ENCODE data around the gene SLC8A3.
A peak's percentile ranks its signal among the peaks of the same experiment; 100 is the strongest.

Gene SLC8A3

DNA sequence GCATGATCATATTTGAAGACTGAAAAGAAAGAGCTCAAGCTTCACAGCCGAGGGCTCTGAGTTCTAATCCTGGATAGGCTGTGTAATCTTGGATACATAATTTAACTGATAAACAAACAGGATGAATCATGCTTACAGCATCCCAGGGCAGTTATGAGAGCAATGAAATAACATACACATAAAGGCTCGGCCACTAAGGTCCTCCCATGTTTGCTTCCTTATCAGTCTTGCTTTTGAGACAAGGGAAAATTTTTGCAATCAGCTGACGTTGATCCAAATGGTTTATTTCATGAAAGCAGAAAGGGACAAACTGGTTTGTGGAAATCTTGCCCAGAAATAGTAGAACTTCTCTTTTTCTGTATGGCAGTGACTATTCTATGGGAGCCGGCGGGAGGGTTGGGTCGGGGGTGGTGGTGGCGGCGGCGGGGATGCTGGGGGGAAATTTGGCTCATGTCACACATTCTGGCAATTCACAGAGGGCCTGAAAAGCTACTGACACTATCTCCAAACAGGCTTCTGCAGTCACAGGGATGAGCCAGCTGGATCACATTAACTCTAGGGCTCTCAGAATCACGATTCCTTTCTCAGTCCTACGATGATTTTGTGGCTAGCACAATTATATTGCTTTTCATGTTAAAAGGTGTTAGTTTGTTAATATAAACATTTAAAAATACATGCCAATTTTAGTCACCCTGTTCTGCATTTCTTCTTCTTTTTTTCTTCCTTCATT lies 124.5 kb downstream of the SLC8A3 start:
- no peak for DNase-seq

DNA sequence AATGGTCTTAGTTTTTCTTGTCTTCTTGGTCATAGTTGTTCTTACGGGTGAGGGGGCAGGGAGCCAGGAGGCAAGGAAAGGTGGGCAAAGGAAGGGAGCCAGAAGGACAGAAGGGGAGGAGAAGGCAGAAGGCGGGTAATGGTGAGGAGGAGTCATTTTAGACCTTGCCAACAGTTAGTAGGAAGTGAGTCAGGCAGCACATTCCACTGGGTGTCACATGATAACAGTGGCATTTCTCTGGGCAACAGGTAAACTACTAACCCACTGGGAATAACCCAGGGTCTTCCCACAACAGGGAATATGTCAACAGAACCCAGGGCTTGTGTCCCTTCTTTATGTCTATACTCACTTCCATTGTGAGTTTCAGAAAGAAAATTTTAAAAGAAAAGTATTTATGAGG lies 127.6 kb downstream of the SLC8A3 start:
- no peak for DNase-seq

DNA sequence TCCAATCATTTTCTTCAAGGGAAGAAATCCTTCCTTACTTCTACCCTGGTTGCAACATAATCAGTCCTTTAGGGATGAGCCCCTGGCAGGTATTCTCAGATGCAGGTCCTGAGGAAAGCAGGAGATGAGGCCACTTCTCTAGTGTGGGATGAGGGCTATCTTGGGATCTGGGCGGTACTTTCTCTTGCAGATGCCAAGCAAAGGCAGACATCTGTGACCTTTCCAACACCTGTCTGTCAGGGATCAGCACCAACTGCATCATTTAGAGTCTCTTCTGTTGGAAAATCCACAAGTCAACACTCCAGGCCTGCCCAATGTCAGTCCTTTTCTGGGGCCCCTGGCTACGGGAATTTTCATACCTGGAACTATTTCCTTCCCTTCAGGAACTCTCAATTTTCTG lies 129.2 kb downstream of the SLC8A3 start:
- no peak for DNase-seq

DNA sequence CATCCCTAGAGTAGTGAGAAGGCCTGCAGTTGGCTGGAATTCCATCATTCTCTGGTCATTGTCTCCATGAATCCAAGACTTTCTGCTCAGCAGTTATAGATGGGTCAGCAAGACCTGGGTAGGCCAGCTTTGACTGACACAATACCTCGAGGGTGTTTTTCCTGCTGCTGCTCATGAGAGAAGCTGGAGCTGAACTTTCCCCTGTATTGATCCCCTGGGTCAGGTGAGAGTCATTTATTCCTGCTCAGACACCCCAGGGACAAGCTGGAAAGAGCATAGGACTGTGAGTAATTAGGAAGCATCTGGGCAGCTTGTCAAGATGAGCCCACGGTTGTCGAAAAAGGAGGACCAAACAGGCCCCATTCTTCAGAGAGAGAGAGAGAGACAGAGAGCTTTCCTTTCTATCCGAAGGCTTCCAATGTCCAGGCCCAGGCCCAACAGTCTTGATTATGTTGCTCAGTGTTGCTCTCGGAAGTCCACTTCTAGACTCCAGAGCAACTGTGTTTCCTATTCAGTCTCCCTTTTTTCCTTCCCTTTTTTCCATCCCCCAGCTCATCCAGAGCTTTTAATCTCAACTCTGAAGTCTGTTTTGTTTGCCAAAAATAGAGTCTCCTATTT lies 131.1 kb downstream of the SLC8A3 start:
- DNase-seq: no peak

DNA sequence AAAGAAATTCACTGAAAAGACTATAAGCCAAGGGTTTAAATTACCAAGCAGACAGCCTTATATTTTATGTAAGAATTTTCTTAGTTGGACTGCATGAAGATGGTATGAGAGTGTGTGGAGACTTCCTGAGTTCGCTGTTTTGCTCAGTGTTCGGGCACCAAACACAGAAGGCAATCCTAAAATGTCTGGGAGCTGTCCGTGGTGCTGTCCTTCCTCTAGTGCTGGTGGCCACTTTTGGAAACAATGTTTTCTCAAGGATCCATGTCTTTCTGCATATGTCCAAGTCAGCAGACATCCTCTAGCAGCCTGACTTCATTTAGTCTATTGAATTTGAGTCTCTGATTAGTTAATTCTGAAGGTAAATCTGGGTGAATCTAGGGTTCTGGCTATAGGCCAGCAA lies 135.8 kb downstream of the SLC8A3 start:
- DNase-seq: peak; percentile 2 to 6

DNA sequence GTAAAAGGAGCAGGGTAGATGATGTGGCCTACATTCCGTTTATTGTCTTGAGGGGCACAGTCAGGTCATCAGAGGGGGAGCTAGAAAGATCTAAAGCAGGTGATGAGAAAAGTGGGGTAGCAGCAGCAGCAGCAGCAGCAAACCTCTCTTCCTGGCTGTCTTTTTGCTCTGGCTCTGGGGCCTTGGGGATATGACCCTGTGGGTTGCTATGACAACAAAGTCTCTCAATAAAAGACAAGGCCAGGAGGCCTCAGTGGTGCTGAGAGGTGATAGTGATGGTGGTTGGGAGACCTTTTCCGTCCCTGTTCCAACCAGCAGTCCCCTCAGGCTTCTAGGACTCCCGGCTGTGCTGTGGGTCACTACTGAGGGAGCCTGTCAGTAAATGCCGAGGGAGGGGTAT lies 138.6 kb downstream of the SLC8A3 start:
- no peak for DNase-seq

DNA sequence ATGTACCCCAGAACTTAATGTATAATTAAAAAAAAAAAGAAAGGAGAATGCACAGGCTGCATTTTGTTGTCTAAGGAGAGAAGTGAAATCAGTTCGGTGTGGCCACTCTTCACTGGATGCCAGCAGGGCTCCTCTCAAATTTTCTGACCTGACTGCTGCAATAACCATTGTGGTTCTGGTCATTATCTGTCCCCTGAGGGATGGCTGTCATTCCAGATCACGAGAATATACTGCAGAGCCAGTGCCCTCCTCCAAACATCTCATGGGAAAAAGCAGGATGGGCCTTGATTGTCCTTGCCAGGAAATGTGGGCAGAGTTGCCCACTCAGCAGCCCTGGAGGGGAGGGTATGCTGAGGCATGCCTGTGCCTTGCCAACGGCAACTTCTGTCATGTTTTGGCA lies 139.1 kb downstream of the SLC8A3 start:
- DNase-seq: no peak

DNA sequence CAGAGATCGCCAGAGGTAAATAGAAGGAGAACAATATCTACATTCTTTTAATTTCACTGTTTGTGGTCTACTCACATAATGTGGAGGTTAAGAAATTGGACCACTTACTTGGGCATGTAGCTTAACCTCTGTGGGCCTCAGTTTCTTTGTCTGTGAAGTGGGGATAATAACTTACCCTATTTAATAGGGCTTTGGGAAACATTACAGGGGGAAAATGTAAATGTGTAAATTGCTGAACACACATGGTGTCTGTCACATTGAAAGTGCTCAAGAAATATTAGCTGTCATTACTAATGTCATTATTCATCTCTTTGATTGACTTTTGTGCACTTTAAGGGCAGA lies 140.5 kb downstream of the SLC8A3 start:
- no peak for DNase-seq

DNA sequence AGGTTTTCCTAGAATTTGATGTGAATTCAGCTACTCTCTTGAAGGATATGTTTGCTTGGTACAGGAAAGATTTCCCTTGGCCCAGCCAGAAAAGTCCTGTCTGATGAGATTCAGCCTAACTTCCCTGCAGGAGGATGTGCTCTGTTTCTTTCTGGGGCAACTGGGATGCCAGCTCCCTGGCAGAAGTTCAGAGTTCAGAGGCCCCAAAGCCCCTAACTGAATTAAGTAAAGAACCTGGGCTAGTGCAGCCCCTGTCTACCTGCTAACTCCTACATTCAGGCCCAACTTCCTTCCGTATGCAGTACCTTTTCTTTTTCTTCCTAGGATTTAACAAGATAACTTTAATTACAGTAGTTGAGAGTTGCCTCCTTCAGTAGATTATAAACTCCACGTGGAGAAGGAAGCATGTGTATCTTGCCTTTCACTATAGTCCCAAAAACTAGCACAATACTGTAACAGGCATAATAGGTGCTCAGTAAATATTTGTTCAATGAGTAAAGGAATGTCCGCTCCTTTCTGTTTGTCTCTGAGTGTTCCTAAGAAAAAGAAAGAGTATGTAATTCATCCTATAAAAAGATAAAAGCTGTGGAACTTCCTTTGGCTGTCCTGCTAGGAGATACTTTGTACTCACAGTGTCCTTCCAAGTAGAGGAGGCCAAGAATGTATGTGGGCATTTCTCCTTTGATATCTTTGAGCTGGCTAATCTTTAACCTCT lies 141.0 kb downstream of the SLC8A3 start:
- no peak for DNase-seq

DNA sequence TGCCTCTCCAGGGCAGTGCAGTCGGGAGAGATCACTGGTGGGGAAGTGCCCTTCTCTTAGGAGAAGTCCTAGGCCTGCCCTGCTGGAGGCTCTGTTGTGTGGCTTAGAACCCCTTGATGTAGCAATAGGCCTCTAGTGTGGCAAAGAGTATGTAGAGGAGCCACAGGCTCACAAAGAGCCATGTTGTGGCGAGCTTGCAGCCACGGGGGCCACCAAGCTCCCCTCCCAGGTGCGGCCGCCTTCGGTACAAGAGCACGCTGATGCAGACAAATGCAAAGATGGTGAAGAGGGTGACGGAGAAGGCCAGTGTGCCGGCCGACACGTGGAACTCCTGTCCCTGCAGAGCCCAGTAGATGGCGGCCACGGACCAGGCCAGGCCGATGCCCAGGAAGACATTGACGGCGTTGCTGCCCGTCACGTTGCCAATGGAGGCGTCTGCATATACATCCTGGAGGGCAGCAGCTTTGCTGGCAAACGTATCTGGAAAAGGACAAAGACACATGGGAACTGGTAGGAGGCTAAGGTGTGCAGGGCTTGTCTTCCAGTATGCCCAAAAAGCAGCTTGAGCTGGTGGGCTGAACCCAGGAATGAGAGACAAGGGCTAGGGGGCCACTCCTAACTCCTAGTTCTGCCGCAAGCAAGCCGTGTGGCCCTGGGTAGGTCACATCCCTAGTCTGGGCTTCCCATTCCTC lies 142.8 kb downstream of the SLC8A3 start:
- peak in 1 of 2 donors; percentile 13 for DNase-seq

DNA sequence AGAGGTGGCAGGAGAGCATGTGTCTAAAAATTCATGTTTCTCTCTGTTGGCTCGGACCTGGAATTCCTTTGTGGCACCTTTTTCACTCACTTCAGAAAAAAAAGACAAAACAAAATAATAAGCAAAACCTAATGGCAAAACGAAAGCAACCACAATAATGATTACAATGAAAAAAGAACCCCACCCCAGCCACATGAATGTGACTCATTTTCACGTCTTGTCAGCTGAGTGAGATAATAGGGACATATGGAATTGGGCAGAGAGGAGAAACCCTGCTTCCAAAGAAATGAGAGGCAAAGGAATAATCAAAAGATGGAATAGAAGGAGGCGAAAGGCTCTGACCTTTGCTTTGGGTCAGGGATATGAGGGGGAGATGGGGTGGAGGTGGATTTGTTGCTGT lies 143.4 kb downstream of the SLC8A3 start:
- DNase-seq: no peak

DNA sequence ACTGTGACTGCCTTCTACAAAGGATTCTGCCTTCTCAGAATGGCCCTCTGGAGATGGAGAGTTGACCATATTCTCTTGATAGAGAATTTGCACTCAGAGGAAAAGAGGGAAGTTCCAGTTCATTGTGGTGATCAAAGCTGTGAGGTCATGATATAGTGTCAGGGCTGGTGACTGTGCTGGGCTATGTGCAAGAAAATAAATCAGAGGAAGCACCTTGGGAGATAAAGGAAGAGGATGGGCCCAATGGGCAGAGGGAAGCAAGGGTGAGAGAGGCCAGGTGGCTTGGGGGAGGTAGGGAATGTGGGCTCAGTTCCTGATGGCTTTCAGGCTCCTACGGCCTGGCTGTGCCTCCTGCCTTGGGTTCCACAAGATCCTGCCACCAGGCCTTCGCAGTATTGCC lies 145.8 kb downstream of the SLC8A3 start:
- DNase-seq: no peak

DNA sequence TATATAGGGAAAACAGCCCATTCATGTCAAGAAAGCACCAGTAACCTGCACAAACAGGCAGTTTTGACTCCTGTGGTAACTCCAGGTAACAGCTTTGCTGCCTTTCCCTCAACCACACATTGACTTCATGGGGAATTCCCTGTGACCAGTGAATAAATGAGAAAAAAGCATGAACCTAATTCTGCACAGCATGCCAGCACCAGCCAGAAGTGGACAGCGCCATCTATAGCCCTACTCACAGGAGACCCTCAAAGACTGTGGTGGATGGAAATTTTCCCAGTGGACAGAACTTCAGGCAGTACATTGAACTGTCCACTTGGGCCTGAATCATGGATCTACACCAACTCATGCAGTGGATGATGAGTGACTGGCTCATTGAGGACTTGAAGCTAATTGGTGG lies 152.1 kb downstream of the SLC8A3 start:
- DNase-seq: no peak

DNA sequence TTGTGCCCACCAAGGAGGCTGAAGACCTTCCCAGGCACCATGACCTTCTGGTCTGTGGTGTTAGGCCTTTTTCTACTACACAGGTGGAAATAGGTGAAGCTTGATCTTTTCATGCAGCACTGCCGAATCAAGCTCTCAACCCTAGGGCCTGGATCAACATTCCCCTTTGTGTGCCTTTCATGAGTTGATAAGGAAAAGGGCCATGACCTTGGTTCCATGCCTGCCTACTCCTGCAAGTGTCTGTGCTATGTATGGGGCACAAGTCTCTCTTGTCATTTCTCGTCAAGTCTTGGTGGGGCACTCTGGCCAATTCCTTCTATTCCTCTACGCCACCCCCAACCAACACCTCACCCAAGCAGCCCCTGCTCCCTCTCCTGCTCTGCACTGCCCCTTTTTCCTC lies 154.5 kb downstream of the SLC8A3 start:
- no peak for DNase-seq

DNA sequence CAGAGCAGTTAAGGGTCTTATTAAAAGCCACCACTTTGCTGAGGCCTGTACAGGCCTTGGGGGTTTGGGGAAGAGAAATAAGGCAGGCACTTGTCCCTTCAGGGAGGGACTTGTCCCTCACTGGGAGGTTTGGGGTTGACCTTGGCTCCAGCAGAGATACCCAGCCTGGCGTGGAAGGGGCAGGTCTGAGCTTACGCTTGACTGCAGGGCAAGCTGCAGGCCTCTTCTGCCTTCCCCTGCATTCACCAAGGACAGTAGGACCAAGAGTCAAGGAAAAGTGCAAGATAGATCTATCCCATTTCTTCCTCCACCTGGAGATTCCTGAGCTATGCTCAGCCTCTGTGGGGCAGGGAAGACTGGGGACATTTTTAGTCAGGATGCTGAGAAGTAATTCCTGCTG lies 155.2 kb downstream of the SLC8A3 start:
- DNase-seq: no peak

DNA sequence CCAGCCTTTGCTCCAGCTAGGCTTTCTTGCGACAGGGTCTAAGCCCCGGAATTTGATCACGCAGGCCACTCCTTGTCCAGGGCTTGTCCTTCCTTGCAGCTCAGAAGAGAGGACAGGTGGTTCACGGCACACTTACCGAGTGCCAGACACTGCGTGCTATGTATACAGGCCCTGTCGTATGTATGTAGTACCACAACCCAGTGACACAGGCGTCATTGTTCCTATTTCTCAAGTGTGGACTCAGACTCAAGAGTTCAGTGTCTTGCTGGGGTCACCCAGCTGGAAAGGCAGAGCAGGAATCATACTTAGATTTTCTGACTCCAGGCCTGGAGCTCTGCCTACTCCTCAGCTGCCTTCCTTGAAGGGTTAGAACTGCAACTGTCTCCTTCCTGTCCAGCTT lies 155.6 kb downstream of the SLC8A3 start:
- no peak for DNase-seq

DNA sequence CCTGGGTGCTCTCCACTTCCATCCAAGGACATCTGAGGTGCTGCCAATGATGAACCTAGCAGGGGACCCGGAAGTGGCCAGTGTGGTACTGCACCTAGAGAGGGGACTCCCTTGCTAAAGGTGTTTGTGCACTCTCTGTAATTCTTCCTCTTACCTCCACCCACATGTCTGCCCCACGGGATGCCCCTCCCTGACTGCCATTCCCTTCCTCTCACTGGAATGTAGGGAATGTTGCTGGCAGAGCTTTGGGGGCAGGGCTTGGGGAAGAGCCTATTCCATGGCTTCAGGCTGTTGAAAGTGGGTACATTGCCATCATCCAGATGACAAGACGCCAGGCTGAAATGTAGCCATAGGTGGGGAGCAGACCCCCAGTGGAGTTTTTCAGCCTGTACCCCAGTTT lies 156.3 kb downstream of the SLC8A3 start:
- no peak for DNase-seq

DNA sequence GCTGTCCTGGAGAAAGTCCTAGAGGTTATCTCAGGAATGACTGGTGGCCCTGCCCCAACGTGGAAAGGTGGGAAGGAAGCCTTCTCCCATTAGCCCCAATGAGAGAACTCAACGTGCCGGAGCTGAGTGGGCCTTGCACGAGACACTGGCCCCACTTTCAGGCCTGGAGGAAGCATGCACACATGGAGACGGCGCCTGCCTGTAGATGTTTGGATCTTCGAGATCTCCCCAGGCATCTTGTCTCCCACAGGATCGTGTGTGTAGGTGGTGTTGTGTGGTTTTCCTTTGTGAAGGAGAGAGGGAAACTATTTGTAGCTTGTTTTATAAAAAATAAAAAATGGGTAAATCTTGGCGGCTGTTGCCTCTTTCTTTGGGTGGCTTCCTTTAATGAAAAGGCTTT lies 156.7 kb downstream of the SLC8A3 start:
- DNase-seq: no peak

DNA sequence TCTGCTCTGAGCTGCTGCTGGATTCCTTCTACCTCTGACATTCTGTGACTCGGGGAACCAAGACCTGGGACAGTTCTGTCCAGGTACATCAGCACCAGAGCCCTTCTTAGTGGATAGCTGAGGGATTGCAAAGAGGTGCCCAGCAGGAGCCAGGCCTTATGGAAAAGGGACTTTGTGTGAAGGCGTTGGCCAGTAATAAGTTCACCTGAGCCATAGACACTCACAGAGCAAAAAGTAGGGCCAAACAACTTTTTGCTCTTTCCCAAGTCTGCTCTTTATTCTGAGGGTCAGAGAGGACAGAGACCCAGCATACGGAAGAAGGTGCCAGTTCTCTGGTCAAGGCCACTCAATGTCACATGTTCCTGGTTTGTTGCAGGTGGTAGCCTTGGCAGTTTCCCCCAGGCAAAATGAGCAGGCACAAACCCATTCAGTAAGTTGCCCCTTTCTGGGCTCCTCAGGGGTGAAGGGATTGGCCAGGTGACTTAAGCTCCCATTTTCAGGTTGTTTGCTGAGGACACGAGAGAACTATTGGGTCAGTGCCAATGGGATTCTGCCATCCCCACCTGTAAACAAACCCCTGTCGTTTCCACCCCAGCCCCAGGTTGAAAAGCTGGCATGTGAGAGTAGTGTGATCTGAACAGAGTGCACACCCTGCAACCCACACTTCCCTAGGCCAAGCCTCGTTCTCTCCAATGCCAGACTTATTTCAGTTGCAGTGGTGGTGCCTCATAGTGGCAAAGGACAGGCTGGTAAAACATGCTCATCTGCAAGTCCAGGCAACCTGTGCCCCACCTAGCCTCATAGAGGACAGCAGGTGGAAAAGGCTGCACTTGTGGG lies 159.2 kb downstream of the SLC8A3 start:
- no peak for DNase-seq

DNA sequence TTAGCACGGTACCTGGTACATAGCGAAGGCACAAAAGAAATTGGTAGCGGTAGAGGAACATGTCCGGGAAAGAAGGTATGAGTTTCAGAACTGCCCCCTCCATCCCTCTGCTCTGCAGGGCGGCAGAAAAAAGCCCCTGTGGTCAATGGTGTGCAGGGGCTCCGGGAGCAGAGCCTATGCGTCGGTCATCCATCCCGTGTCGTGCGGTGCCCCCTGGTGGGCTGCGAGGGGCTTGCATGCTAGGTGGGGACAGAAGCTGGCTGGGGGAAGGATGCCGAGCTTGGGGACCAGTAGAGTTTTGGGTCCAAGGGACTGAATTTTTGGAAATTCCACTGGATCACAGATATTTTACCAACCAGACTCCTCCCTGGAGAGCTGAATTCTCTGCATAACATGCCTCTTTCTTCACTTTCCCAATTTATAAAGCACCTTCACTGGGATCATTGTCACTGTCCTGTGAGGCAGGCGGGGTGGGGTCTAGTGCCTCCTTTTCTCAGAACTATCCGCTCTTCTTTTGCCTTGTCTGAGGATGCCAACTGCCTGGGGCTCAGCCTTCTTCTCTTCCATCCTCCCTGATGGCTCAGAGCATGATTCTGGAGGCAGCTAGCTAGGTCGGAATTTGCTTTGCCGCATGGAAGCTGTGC lies 160.8 kb downstream of the SLC8A3 start:
- DNase-seq: peak; percentile 75 to 77

DNA sequence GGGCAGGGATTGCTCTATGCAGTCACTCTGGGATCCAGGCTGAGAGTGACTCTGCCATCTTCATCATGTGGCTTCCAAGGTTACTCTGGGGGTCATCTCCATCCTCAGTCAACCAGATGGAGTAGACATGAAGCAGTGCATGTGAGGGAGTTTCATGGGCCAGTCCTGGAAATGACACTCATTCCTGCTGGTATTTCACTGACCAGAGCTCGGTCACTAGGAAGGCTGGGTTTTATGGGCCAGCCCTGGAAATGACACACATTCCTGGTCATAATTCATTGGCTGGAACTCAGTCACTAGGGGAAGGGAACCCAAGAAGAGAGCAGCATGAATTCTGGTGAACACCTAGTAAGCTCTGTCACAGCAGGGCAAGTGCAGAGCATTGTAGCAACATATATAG lies 164.9 kb downstream of the SLC8A3 start:
- DNase-seq: no peak

DNA sequence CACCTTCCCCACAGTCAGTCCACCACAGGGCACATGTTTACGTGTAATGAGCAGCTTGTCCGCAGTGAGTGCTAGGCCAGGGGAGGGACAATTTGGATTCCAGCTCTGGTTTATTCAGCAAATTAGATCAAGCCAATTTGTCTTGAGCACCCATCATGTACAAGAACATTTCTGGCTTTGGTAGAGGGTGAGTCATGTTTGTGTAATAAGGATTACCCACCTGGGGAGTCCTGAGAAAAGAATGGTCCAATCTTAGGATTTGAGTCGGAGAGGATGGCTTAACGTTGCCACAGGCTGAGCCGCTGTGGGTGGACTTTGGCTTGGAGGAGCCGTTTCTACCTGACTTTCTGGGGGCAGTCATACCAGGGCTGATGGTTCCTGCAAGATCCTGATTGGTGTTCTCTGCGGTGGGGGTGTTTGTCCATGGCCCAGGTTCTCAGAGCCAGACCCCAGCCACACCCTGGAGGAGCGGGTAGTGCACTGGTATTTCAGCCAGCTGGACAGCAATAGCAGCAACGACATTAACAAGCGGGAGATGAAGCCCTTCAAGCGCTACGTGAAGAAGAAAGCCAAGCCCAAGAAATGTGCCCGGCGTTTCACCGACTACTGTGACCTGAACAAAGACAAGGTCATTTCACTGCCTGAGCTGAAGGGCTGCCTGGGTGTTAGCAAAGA lies 165.8 kb downstream of the SLC8A3 start:
- no peak for DNase-seq
